HG03280 (cell line): ENCODE measurements around the gene MFAP1.
A peak's percentile ranks its signal among the peaks of the same experiment; 100 is the strongest.
"Not testable (repeated sequence)": the region's sequence is repeated elsewhere in the genome, so short reads cannot be mapped to it uniquely, and the experiment has no call there.

Source experiments
- ATAC-seq: cut with Tn5 transposase; IDR thresholded peaks from one replicate; pipeline ENCODE4 v1.9.1; 2021; ENCODE audit warnings: mild to moderate bottlenecking, moderate library complexity; ENCODE audit not compliant: unreplicated experiment

Gene MFAP1

GRCh38 chr15:43824302-43825246 lies at the start of gene MFAP1:
TSS of gene MFAP1 (minus strand) at chr15:43824690. CDS start at chr15:43824569, 121 bp downstream.
- ATAC-seq: peak; percentile 72

- no peak for ATAC-seq
These were observed 49.2 kb upstream of the MFAP1 start for GRCh38 chr15:43873651-43874050.

- no peak for ATAC-seq
These were observed 48.0 kb upstream of the MFAP1 start for GRCh38 chr15:43872416-43873020.

- ATAC-seq: no peak
These were observed 47.3 kb upstream of the MFAP1 start for GRCh38 chr15:43871835-43872234.

- no peak for ATAC-seq
These were observed 43.9 kb upstream of the MFAP1 start for GRCh38 chr15:43868406-43868805.

- no peak for ATAC-seq
These were observed 42.6 kb upstream of the MFAP1 start for GRCh38 chr15:43867096-43867495.

GRCh38 chr15:43866636-43867035 lies 42.1 kb upstream of the MFAP1 start:
- not testable (repeated sequence) for ATAC-seq

GRCh38 chr15:43859546-43859945 lies 35.1 kb upstream of the MFAP1 start:
- ATAC-seq: no peak

GRCh38 chr15:43854801-43855200 lies 30.3 kb upstream of the MFAP1 start:
- no peak for ATAC-seq

- no peak for ATAC-seq
These were observed 28.1 kb upstream of the MFAP1 start for GRCh38 chr15:43852607-43853006.

GRCh38 chr15:43851251-43851650 lies 26.8 kb upstream of the MFAP1 start:
- no peak for ATAC-seq

GRCh38 chr15:43845421-43845820 lies 20.9 kb upstream of the MFAP1 start:
- no peak for ATAC-seq

GRCh38 chr15:43832485-43832884 lies 8.0 kb upstream of the MFAP1 start:
- not testable (repeated sequence) for ATAC-seq

GRCh38 chr15:43831519-43832052 lies 7.1 kb upstream of the MFAP1 start:
- not testable (repeated sequence) for ATAC-seq

GRCh38 chr15:43830691-43831275 lies 6.3 kb upstream of the MFAP1 start:
- ATAC-seq: not testable (repeated sequence)

- ATAC-seq: not testable (repeated sequence)
These were observed 5.6 kb upstream of the MFAP1 start for GRCh38 chr15:43829951-43830540.

- no peak for ATAC-seq
These were observed 3.7 kb upstream of the MFAP1 start for GRCh38 chr15:43828061-43828657.

- ATAC-seq: peak; percentile 51
These were observed 2.2 kb upstream of the MFAP1 start, which contains the start of gene WDR76 for GRCh38 chr15:43826508-43827341. TSS of gene WDR76 (plus strand) at chr15:43827002. CDS start at chr15:43827033, 31 bp downstream.

- no peak for ATAC-seq
These were observed 1.6 kb upstream of the MFAP1 start for GRCh38 chr15:43826029-43826507.
